SU-DHL-6 (cell line): ENCODE measurements around the gene ACP4.

Experiments
- H2AFZ ChIP-seq: fragments of 200-600 bp; sonication (generic); 2 replicates; pipeline ENCODE4 v1.6.1; 2014; ENCODE audit warnings: low read depth, mild to moderate bottlenecking, moderate library complexity, mixed read lengths, antibody characterized with exemption, low read length; ENCODE audit not compliant: severe bottlenecking
- H3F3A ChIP-seq: fragments of 200-600 bp; shearing (Covaris generic); 2 replicates; pipeline ENCODE4 v1.6.0; 2016; ENCODE audit warnings: antibody characterized with exemption, mild to moderate bottlenecking; ENCODE audit not compliant: insufficient read depth
- H3K27ac ChIP-seq: fragments of 200-600 bp; sonication (generic); 2 replicates; pipeline ENCODE4 v1.5.1; 2016; ENCODE audit warnings: low read depth, mild to moderate bottlenecking, low read length, moderate library complexity, mixed read lengths
- H3K27me3 ChIP-seq: fragments of 200-600 bp; sonication (generic), shearing (Covaris generic); 2 replicates; pipeline ENCODE4 v1.6.0; 2014; ENCODE audit warnings: mild to moderate bottlenecking, low read length
- H3K36me3 ChIP-seq: fragments of 200-600 bp; sonication (generic); 2 replicates; pipeline ENCODE4 v1.6.1; 2014; ENCODE audit warnings: mild to moderate bottlenecking, low read length, mixed read lengths
- H3K4me2 ChIP-seq: fragments of 300-600, 200-600 bp; shearing (Covaris generic), sonication (generic); 2 replicates; pipeline ENCODE4 v1.6.0; 2014; ENCODE audit warnings: low read length, low read depth, mild to moderate bottlenecking; ENCODE audit not compliant: poor library complexity, severe bottlenecking
- H3K4me3 ChIP-seq: fragments of 200-600 bp; sonication (generic); 2 replicates; pipeline ENCODE4 v1.5.1; 2014; ENCODE audit warnings: antibody characterized with exemption, low read length, mild to moderate bottlenecking, mixed read lengths; ENCODE audit not compliant: insufficient read depth, poor library complexity, severe bottlenecking
- H3K79me2 ChIP-seq: fragments of 200-600 bp; sonication (generic); 2 replicates; pipeline ENCODE4 v1.6.1; 2014; ENCODE audit warnings: mild to moderate bottlenecking, low read length, moderate library complexity; ENCODE audit not compliant: insufficient read depth
- H3K9ac ChIP-seq: fragments of 200-600 bp; sonication (generic); 2 replicates; pipeline ENCODE4 v1.7.0; 2014; ENCODE audit warnings: mild to moderate bottlenecking, low read length
- H3K9me2 ChIP-seq: fragments of 200-600 bp; sonication (generic); replicated peaks from 2 replicates; pipeline ENCODE4 v1.6.1; 2014; ENCODE audit warnings: low read length; ENCODE audit not compliant: insufficient read depth
- H3K9me3 ChIP-seq: fragments of 200-600 bp; sonication (generic); 2 replicates; pipeline ENCODE4 v1.6.1; 2014; ENCODE audit warnings: low read length, mixed read lengths; ENCODE audit not compliant: insufficient read depth
- H4K20me1 ChIP-seq: fragments of 200-600 bp; sonication (generic); 2 replicates; pipeline ENCODE4 v1.6.1; 2014; ENCODE audit warnings: low read depth, mild to moderate bottlenecking, antibody characterized with exemption, low read length, moderate library complexity, mixed read lengths
- EZH2phosphoT487 ChIP-seq: fragments of 200-600 bp; sonication (generic), shearing (Covaris generic); conservative IDR thresholded peaks from 2 replicates; pipeline ENCODE4 v1.6.1; 2018; ENCODE audit warnings: mild to moderate bottlenecking, antibody characterized with exemption, low read length, moderate library complexity, mixed read lengths
- TF ChIP-seq, protein P1 (sequence below): fragments of 200-600 bp; sonication (generic); IDR thresholded peaks from one replicate; pipeline ENCODE4 v1.5.1; 2017; ENCODE audit warnings: antibody characterized with exemption, mild to moderate bottlenecking, low read length, moderate library complexity; ENCODE audit not compliant: insufficient read depth, poor library complexity, severe bottlenecking

Gene ACP4

DNA sequence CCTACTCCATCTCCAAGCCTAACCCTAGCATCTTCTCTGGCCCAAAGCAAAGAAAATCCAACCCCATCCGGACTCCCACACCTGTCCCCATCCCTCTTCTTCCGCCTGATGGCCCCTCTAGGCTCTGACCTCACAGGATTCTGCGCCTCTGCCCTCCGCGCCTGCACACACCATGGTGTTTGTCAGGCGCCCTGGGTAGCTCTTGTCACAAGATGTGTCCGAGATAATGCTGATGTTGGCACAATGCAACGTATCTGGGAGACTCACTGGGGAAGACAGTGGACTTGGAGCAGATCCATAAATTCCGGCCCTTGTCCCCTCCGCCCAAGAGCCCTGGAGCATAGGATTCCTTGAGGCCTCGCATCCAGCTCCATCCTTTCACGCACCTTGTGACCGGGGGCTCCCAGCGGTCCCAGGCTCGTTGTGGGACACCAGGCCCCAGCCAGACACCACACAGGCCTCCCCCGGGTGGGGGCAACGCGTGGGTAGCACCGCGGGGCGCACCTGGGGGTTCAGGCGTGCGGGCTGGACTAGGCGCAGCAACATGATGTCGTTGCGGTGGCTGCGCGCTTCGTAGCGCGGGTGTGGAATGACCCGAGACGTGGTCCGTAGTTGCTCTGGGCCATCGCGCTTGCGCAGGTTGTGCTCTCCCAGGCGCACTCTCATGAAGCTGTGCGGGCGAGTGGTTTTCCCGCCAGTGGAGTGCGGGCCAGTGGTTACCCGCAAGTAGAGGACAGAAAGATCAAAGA, 36.5 kb downstream of the ACP4 start:
- Histone ChIP-seq H3F3A (no peaks in the 10 kb centered on the region), H3K27ac (no peak overlapping the region), H3K9me3 (no peaks in the 10 kb centered on the region), H3K9me2 (no peaks in the 10 kb centered on the region), H2AFZ (no peak overlapping the region), H4K20me1 (no peaks in the 10 kb centered on the region), H3K4me3 (no peak overlapping the region), H3K4me2 (no peak overlapping the region), H3K27me3 (no peaks in the 10 kb centered on the region), H3K79me2 (no peaks in the 10 kb centered on the region), H3K36me3 (no peaks in the 10 kb centered on the region), H3K9ac (no peak overlapping the region)
- TF ChIP-seq, protein P1, sequence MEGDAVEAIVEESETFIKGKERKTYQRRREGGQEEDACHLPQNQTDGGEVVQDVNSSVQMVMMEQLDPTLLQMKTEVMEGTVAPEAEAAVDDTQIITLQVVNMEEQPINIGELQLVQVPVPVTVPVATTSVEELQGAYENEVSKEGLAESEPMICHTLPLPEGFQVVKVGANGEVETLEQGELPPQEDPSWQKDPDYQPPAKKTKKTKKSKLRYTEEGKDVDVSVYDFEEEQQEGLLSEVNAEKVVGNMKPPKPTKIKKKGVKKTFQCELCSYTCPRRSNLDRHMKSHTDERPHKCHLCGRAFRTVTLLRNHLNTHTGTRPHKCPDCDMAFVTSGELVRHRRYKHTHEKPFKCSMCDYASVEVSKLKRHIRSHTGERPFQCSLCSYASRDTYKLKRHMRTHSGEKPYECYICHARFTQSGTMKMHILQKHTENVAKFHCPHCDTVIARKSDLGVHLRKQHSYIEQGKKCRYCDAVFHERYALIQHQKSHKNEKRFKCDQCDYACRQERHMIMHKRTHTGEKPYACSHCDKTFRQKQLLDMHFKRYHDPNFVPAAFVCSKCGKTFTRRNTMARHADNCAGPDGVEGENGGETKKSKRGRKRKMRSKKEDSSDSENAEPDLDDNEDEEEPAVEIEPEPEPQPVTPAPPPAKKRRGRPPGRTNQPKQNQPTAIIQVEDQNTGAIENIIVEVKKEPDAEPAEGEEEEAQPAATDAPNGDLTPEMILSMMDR, result no peak
- TF ChIP-seq EZH2phosphoT487, result no peak

DNA sequence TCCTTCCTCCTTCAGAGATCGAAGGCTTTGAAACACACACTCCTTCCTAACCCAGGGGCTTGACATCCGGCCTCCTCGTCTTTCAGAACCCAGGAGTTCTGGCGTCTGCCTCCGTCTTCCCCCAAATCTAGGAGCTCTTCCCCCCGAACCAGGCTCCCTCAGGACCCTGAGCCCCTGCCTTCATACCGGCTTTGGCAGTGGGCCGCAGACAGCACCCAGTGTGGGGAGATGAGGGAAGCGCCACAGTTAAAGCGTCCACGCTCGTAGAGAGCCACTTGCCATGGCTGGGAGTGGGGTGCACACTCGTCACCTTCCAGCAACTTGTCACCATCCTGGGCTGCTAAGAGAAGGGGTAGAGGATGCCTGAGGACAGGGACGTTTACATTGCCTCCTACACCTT, 37.3 kb downstream of the ACP4 start:
- no peaks in the 10 kb centered on the region for H3K79me2 ChIP-seq
- no peak overlapping the region for H2AFZ ChIP-seq
- no peak overlapping the region for H3K4me2 ChIP-seq
- H4K20me1 ChIP-seq, result no peaks in the 10 kb centered on the region
- TF ChIP-seq, protein P1, result no peak
- TF ChIP-seq EZH2phosphoT487, result no peak
- no peaks in the 10 kb centered on the region for H3K27me3 ChIP-seq
- H3K9ac ChIP-seq, result no peak overlapping the region
- H3F3A ChIP-seq, result no peaks in the 10 kb centered on the region
- H3K27ac ChIP-seq, result no peak overlapping the region
- no peak overlapping the region for H3K4me3 ChIP-seq
- H3K36me3 ChIP-seq, result no peaks in the 10 kb centered on the region
- H3K9me2 ChIP-seq, result no peaks in the 10 kb centered on the region
- H3K9me3 ChIP-seq, result no peaks in the 10 kb centered on the region

DNA sequence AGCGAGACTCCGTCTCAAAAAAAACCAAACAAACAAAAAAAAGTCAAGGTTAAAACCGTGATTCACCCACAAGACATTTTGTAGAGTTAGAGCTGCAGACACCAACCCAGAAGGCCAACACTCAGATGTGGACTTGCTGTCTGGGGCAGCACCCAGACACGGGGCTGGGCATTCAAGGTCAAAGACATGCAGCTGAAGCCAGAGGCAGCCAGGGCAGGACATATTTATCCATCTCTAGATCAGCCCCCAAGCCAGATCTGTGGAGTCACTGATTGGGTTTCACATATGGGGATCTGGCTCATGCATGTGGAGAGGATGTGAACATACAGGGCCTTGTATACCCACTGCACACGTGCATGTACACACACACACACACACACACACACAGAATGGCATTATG, 39.6 kb downstream of the ACP4 start:
- Histone ChIP-seq H3K27me3 (no peaks in the 10 kb centered on the region), H3K79me2 (no peaks in the 10 kb centered on the region), H3F3A (no peaks in the 10 kb centered on the region), H3K9ac (no peak overlapping the region), H3K4me3 (no peak overlapping the region), H4K20me1 (no peaks in the 10 kb centered on the region), H3K9me2 (no peaks in the 10 kb centered on the region), H3K36me3 (no peaks in the 10 kb centered on the region), H3K9me3 (no peaks in the 10 kb centered on the region), H2AFZ (no peak overlapping the region), H3K4me2 (no peak overlapping the region), H3K27ac (no peak overlapping the region)
- TF ChIP-seq, protein P1, result no peak
- TF ChIP-seq EZH2phosphoT487, result no peak
